Measurements from ENCODE around the gene RRN3. TPM values are rescaled to one million over a fixed set of nuclear protein-coding genes. Genes with fewer than 3 reads are reported as not detected.
"Not testable (repeated sequence)": the region's sequence is repeated elsewhere in the genome, so short reads cannot be mapped to it uniquely, and the experiment has no call there.

RRN3 gene
- total RNA-seq, 3 donors from 2014 or later, result 37.4 to 43.8 (median 38.0) TPM

- no peaks in the 10 kb centered on the region for H3K9me3 ChIP-seq
- no peak for DNase-seq (ENCODE audit: low spot score in 2 of 2)
- no peaks in the 10 kb centered on the region for H3K27me3 ChIP-seq
- H3K4me3 ChIP-seq, result no peak overlapping the region
- no peak overlapping the region for H3K27ac ChIP-seq
- peaks cover 17% of the 10 kb centered on the region for H3K36me3 ChIP-seq
- TF ChIP-seq POLR2AphosphoS5 (IDR thresholded peaks at IDR 0.05) (no peak), POLR2A (IDR thresholded peaks at IDR 0.05) (no peak), CTCF (IDR thresholded peaks at IDR 0.05) (no peak)
- intact Hi-C loops (cut with DNase I; ENCODE audit: low total_unique reads), result no loop called here
- no peaks in the 10 kb centered on the region for H3K4me1 ChIP-seq
Measured at GRCh38 chr16:15033309-15033707, 60.8 kb downstream of the RRN3 start.

GRCh38 chr16:15032547-15033308 lies 61.3 kb downstream of the RRN3 start:
- Histone ChIP-seq H3K27me3 (no peaks in the 10 kb centered on the region), H3K4me3 (no peak overlapping the region), H3K27ac (no peak overlapping the region), H3K4me1 (no peaks in the 10 kb centered on the region), H3K9me3 (no peaks in the 10 kb centered on the region), H3K36me3 (peaks cover 17% of the 10 kb centered on the region)
- TF ChIP-seq POLR2AphosphoS5 (IDR thresholded peaks at IDR 0.05) (no peak), CTCF (IDR thresholded peaks at IDR 0.05) (no peak), POLR2A (IDR thresholded peaks at IDR 0.05) (no peak)
- intact Hi-C loops (cut with DNase I; ENCODE audit: low total_unique reads), result no loop called here
- DNase-seq (ENCODE audit: low spot score in 2 of 2), result no peak

GRCh38 chr16:15031586-15031985 lies 62.5 kb downstream of the RRN3 start:
- TF ChIP-seq POLR2A (IDR thresholded peaks at IDR 0.05), result no peak
- DNase-seq (ENCODE audit: low spot score in 2 of 2), result no peak

GRCh38 chr16:15031179-15031578 lies 62.9 kb downstream of the RRN3 start:
- no peaks in the 10 kb centered on the region for H3K4me1 ChIP-seq
- H3K9me3 ChIP-seq, result no peaks in the 10 kb centered on the region
- no peak overlapping the region for H3K4me3 ChIP-seq
- TF ChIP-seq POLR2A (IDR thresholded peaks at IDR 0.05) (no peak), POLR2AphosphoS5 (IDR thresholded peaks at IDR 0.05) (no peak), CTCF (IDR thresholded peaks at IDR 0.05) (no peak)
- H3K36me3 ChIP-seq, result peaks cover 17% of the 10 kb centered on the region
- no peak overlapping the region for H3K27ac ChIP-seq
- no peak for DNase-seq (ENCODE audit: low spot score in 2 of 2)
- intact Hi-C loops (cut with DNase I; ENCODE audit: low total_unique reads), result no loop called here
- H3K27me3 ChIP-seq, result no peaks in the 10 kb centered on the region

More at GRCh38 chr16:15031586-15031985, 62.5 kb downstream of the RRN3 start:
- H3K9me3 ChIP-seq, result no peaks in the 10 kb centered on the region
- peaks cover 17% of the 10 kb centered on the region for H3K36me3 ChIP-seq
- no peaks in the 10 kb centered on the region for H3K4me1 ChIP-seq
- no peak overlapping the region for H3K4me3 ChIP-seq
- intact Hi-C loops (cut with DNase I; ENCODE audit: low total_unique reads), result no loop called here
- no peaks in the 10 kb centered on the region for H3K27me3 ChIP-seq
- no peak overlapping the region for H3K27ac ChIP-seq

GRCh38 chr16:15029749-15030148 lies 64.3 kb downstream of the RRN3 start:
- H3K27ac ChIP-seq; H3K4me1 ChIP-seq; H3K27me3 ChIP-seq; intact Hi-C loops (cut with DNase I; ENCODE audit: low total_unique reads); H3K4me3 ChIP-seq; H3K9me3 ChIP-seq; DNase-seq (ENCODE audit: low spot score in 2 of 2): not testable (repeated sequence)
- peaks cover 17% of the 10 kb centered on the region for H3K36me3 ChIP-seq

GRCh38 chr16:15028801-15029698 lies 65.0 kb downstream of the RRN3 start:
- H3K4me3 ChIP-seq; H3K9me3 ChIP-seq; DNase-seq (ENCODE audit: low spot score in 2 of 2); H3K27me3 ChIP-seq; intact Hi-C loops (cut with DNase I; ENCODE audit: low total_unique reads); H3K4me1 ChIP-seq: not testable (repeated sequence)
- Histone ChIP-seq H3K36me3 (peaks cover 13% of the 10 kb centered on the region), H3K27ac (peak overlapping the region in 1 of 2 donors; percentile 41)

- H3K9me3 ChIP-seq; intact Hi-C loops (cut with DNase I; ENCODE audit: low total_unique reads); DNase-seq (ENCODE audit: low spot score in 2 of 2); H3K36me3 ChIP-seq; H3K27me3 ChIP-seq; H3K4me1 ChIP-seq; H3K4me3 ChIP-seq: not testable (repeated sequence)
- H3K27ac ChIP-seq, result peak overlapping the region in 1 of 2 donors; percentile 41
Measured at GRCh38 chr16:15028345-15028715, 65.7 kb downstream of the RRN3 start.

GRCh38 chr16:15027503-15028344 lies 66.3 kb downstream of the RRN3 start:
- H3K9me3 ChIP-seq; H3K4me3 ChIP-seq; H3K4me1 ChIP-seq; H3K36me3 ChIP-seq; intact Hi-C loops (cut with DNase I; ENCODE audit: low total_unique reads); DNase-seq (ENCODE audit: low spot score in 2 of 2); H3K27me3 ChIP-seq: not testable (repeated sequence)
- peak overlapping the region in 1 of 2 donors; percentile 8 for H3K27ac ChIP-seq

- H3K36me3 ChIP-seq; DNase-seq (ENCODE audit: low spot score in 2 of 2); H3K9me3 ChIP-seq; H3K27me3 ChIP-seq; intact Hi-C loops (cut with DNase I; ENCODE audit: low total_unique reads); H3K4me3 ChIP-seq; H3K4me1 ChIP-seq; H3K27ac ChIP-seq: not testable (repeated sequence)
Measured at GRCh38 chr16:15027051-15027450, 67.0 kb downstream of the RRN3 start.
